OCI-LY1 (cell line): ENCODE results near the gene KIDINS220.

ENCODE experiments used
- EZH2 ChIP-seq: fragments of 200-600 bp; sonication (generic), shearing (Covaris generic); IDR thresholded peaks from 2 replicates; pipeline ENCODE4 v1.8.0; 2017; ENCODE audit warnings: borderline replicate concordance, mixed run types, mild to moderate bottlenecking, antibody characterized with exemption, low read length, moderate library complexity, mixed read lengths
- TF ChIP-seq, protein P1 (sequence below): fragments of 200-600 bp; sonication (generic), shearing (Covaris generic); IDR thresholded peaks from 2 replicates; pipeline ENCODE4 v1.5.1; 2017; ENCODE audit warnings: mild to moderate bottlenecking, antibody characterized with exemption, low read length, moderate library complexity, mixed read lengths

DNA sequence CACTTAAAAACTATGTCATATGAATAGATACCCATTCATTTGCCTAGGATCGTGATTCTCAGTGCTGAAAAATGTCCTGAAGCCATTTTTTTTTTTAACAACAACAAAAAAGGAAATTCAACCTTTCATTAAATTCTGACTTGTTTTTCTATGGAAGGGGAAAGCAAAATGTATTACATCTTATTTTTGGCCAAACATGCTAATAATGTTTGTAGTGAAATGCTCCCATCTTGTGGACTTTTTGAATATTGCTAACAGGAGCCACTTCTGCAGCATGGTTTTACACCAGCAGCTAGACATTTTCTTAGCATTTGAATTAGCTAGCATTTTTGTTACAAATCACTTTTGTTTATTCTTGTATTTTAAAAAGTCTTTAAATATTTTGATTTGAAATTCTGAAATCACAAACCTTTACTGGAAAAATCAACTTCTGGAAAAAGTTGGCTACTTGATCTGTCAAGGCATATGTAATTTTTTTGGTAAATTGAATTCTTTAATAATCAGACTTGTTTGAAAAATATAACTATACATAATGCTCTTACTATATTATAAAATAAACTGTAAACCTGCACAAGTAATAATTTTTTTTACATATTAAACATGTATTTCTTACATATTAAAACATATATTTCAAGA, 75.8 kb downstream of the KIDINS220 start:
- TF ChIP-seq, protein P1, sequence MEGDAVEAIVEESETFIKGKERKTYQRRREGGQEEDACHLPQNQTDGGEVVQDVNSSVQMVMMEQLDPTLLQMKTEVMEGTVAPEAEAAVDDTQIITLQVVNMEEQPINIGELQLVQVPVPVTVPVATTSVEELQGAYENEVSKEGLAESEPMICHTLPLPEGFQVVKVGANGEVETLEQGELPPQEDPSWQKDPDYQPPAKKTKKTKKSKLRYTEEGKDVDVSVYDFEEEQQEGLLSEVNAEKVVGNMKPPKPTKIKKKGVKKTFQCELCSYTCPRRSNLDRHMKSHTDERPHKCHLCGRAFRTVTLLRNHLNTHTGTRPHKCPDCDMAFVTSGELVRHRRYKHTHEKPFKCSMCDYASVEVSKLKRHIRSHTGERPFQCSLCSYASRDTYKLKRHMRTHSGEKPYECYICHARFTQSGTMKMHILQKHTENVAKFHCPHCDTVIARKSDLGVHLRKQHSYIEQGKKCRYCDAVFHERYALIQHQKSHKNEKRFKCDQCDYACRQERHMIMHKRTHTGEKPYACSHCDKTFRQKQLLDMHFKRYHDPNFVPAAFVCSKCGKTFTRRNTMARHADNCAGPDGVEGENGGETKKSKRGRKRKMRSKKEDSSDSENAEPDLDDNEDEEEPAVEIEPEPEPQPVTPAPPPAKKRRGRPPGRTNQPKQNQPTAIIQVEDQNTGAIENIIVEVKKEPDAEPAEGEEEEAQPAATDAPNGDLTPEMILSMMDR: peak; percentile 61
- TF ChIP-seq EZH2: no peak
